ENCODE data around the gene EVA1A. TPM values are rescaled to one million over a fixed set of nuclear protein-coding genes. Genes with fewer than 3 reads are reported as not detected.

Gene EVA1A
- total RNA-seq, 1 experiment from 2014 or later = 0.21 TPM

DNA sequence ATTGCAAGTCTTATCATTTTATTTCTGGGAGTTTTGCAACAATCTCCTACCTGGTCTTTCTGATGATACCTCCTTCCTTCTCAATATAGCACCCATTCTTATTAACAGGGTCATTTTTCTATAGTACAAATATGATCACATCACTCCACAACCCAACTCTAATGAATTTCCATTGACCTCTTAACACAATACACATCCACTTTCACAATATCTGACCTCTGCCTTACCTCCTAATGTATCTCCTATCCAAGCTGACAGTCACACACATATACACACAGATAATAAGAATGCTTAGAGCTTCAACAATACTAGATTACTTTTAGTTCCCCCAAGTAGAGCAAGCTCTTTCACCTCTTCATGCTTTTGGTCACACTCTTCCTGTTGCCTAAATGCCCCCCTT, 40.9 kb downstream of the EVA1A start:
- CTCF ChIA-PET = no interaction called here
- in situ Hi-C loops (cut with HindIII; ENCODE audit: low pct_unique_long_range_greater_than_20kb, low sequenced_read_pairs) = no loop called here
- POLR2A ChIA-PET = no interaction called here
- TF ChIP-seq TCF7L2 (IDR thresholded peaks at IDR 0.05; ENCODE audit: low read depth, low read length) (no peak), POLR2AphosphoS5 (IDR thresholded peaks at IDR 0.05; ENCODE audit: low read depth, low read length) (no peak), SIN3A (IDR thresholded peaks at IDR 0.05; ENCODE audit: borderline replicate concordance, insufficient read depth, low read depth, low read length) (no peak)
- TF ChIP-seq, protein P1, sequence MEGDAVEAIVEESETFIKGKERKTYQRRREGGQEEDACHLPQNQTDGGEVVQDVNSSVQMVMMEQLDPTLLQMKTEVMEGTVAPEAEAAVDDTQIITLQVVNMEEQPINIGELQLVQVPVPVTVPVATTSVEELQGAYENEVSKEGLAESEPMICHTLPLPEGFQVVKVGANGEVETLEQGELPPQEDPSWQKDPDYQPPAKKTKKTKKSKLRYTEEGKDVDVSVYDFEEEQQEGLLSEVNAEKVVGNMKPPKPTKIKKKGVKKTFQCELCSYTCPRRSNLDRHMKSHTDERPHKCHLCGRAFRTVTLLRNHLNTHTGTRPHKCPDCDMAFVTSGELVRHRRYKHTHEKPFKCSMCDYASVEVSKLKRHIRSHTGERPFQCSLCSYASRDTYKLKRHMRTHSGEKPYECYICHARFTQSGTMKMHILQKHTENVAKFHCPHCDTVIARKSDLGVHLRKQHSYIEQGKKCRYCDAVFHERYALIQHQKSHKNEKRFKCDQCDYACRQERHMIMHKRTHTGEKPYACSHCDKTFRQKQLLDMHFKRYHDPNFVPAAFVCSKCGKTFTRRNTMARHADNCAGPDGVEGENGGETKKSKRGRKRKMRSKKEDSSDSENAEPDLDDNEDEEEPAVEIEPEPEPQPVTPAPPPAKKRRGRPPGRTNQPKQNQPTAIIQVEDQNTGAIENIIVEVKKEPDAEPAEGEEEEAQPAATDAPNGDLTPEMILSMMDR (IDR thresholded peaks at IDR 0.05) = no peak
- TF ChIP-seq, protein P2, sequence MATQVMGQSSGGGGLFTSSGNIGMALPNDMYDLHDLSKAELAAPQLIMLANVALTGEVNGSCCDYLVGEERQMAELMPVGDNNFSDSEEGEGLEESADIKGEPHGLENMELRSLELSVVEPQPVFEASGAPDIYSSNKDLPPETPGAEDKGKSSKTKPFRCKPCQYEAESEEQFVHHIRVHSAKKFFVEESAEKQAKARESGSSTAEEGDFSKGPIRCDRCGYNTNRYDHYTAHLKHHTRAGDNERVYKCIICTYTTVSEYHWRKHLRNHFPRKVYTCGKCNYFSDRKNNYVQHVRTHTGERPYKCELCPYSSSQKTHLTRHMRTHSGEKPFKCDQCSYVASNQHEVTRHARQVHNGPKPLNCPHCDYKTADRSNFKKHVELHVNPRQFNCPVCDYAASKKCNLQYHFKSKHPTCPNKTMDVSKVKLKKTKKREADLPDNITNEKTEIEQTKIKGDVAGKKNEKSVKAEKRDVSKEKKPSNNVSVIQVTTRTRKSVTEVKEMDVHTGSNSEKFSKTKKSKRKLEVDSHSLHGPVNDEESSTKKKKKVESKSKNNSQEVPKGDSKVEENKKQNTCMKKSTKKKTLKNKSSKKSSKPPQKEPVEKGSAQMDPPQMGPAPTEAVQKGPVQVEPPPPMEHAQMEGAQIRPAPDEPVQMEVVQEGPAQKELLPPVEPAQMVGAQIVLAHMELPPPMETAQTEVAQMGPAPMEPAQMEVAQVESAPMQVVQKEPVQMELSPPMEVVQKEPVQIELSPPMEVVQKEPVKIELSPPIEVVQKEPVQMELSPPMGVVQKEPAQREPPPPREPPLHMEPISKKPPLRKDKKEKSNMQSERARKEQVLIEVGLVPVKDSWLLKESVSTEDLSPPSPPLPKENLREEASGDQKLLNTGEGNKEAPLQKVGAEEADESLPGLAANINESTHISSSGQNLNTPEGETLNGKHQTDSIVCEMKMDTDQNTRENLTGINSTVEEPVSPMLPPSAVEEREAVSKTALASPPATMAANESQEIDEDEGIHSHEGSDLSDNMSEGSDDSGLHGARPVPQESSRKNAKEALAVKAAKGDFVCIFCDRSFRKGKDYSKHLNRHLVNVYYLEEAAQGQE (IDR thresholded peaks at IDR 0.05; ENCODE audit: insufficient read depth in 1 of 2, low read depth in 2 of 2, low read length in 1 of 2) = no peak
- no TSS peak for BruUV-seq (replicated peaks)
- DNase-seq (ENCODE audit: low read depth, low spot score) = no peak
- no peaks in the 10 kb centered on the region for H3K4me1 ChIP-seq (ENCODE audit: control insufficient read depth, insufficient read depth, low read length)
- H3K36me3 ChIP-seq (ENCODE audit: control insufficient read depth, insufficient read depth, low read length) = no peaks in the 10 kb centered on the region
- H3K27ac ChIP-seq (ENCODE audit: low read length) = no peak overlapping the region
- intact Hi-C loops (cut with micrococcal nuclease; ENCODE audit: unreplicated experiment) = no loop called here
- H3K4me3 ChIP-seq (ENCODE audit: low read depth in 2 of 2, low read length in 2 of 2) = no peak overlapping the region
- H3K9me3 ChIP-seq (ENCODE audit: control insufficient read depth, insufficient read depth, low read depth, low read length) = no peaks in the 10 kb centered on the region
- H3K27me3 ChIP-seq (ENCODE audit: control insufficient read depth, insufficient read depth, low read length) = no peaks in the 10 kb centered on the region
- no peak for ATAC-seq

- intact Hi-C loops (cut with micrococcal nuclease; ENCODE audit: unreplicated experiment) (no loop called here), in situ Hi-C loops (cut with HindIII; ENCODE audit: low pct_unique_long_range_greater_than_20kb, low sequenced_read_pairs) (no loop called here)
- DNase-seq (ENCODE audit: low read depth, low spot score) = no peak
- ChIA-PET POLR2A (no interaction called here), CTCF (no interaction called here)
- Histone ChIP-seq H3K9me3 (ENCODE audit: control insufficient read depth, insufficient read depth, low read depth, low read length) (no peaks in the 10 kb centered on the region), H3K4me3 (ENCODE audit: low read depth in 2 of 2, low read length in 2 of 2) (no peak overlapping the region), H3K4me1 (ENCODE audit: control insufficient read depth, insufficient read depth, low read length) (no peaks in the 10 kb centered on the region), H3K27me3 (ENCODE audit: control insufficient read depth, insufficient read depth, low read length) (no peaks in the 10 kb centered on the region), H3K27ac (ENCODE audit: low read length) (no peak overlapping the region), H3K36me3 (ENCODE audit: control insufficient read depth, insufficient read depth, low read length) (no peaks in the 10 kb centered on the region)
- no TSS peak for BruUV-seq (replicated peaks)
- no peak for ATAC-seq
- TF ChIP-seq TCF7L2 (IDR thresholded peaks at IDR 0.05; ENCODE audit: low read depth, low read length) (no peak), POLR2AphosphoS5 (IDR thresholded peaks at IDR 0.05; ENCODE audit: low read depth, low read length) (no peak), SIN3A (IDR thresholded peaks at IDR 0.05; ENCODE audit: borderline replicate concordance, insufficient read depth, low read depth, low read length) (no peak)
- TF ChIP-seq, protein P2 (IDR thresholded peaks at IDR 0.05; ENCODE audit: insufficient read depth in 1 of 2, low read depth in 2 of 2, low read length in 1 of 2) = no peak
- TF ChIP-seq, protein P1 (IDR thresholded peaks at IDR 0.05) = no peak
Measured at GRCh38 chr2:75518638-75519465, 41.9 kb downstream of the EVA1A start.

Measured in Panc1 (cell line).